Measurements from ENCODE around the gene SPEN.

Gene SPEN

DNA sequence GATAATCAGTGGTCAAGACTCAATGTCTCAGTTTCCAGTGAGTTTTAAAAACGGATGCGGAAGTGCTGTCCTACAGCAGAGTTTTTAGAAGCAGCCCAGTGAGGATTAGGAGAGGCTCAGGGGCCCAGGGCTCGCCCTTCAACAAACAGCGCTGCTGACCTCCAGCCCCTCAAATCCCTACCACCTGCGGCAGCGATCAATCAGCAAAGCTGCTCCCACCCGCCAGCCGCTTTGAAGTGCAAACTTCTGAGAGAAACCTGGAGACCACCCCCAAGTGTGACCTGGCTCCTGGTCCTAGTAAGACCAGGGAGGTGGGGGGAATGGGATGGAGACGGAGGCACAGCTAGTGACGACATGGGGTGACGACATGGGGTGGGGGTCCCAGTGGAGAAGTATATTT lies 114.0 kb downstream of the SPEN start:
- H2BK5ac ChIP-seq (ENCODE audit: low read depth, low read length, poor library complexity): no peak overlapping the region
- H3K79me2 ChIP-seq (ENCODE audit: control insufficient read depth, insufficient read depth, low read length, poor library complexity): no peaks in the 10 kb centered on the region
- no peak overlapping the region for H3K4ac ChIP-seq (ENCODE audit: low read depth, low read length)
- no peak overlapping the region for H3K14ac ChIP-seq (ENCODE audit: low read length)
- H3K4me1 ChIP-seq (ENCODE audit: control insufficient read depth in 1 of 2, insufficient read depth in 2 of 2, low read length in 2 of 2): no peaks in the 10 kb centered on the region
- H3K18ac ChIP-seq (ENCODE audit: low read length): no peak overlapping the region
- no peak overlapping the region for H2AK5ac ChIP-seq (ENCODE audit: low read length)
- no peak overlapping the region for H3K27ac ChIP-seq (ENCODE audit: low read depth, low read length)
- no peak overlapping the region for H4K12ac ChIP-seq (ENCODE audit: low read depth, low read length)
- no peaks in the 10 kb centered on the region for H3K79me1 ChIP-seq (ENCODE audit: low read length)
- peaks cover 4 to 7% of the 10 kb centered on the region in 2 experiments for H3K36me3 ChIP-seq (ENCODE audit: control insufficient read depth in 1 of 2, insufficient read depth in 2 of 2, low read length in 2 of 2)
- no peak overlapping the region for H3K4me2 ChIP-seq (ENCODE audit: low read length)
- no peak overlapping the region for H2BK12ac ChIP-seq (ENCODE audit: low read length)
- WGBS (ENCODE audit: extremely low coverage, insufficient coverage, insufficient read length): no CpG with 5 or more reads among the region's 11 CpGs
- H2BK120ac ChIP-seq (ENCODE audit: insufficient read depth, low read length, poor library complexity): no peak overlapping the region
- no peak overlapping the region for H4K91ac ChIP-seq (ENCODE audit: low read depth, low read length)
- H3K4me3 ChIP-seq (ENCODE audit: low read depth, low read length): no peak overlapping the region
- no peak overlapping the region for H4K8ac ChIP-seq (ENCODE audit: low read depth, low read length)
- no peak for DNase-seq
- no peaks in the 10 kb centered on the region for H3K27me3 ChIP-seq (ENCODE audit: insufficient read depth, low read length)
- H2AFZ ChIP-seq (ENCODE audit: insufficient read depth, low read length, poor library complexity): no peak overlapping the region
- no peak overlapping the region for H3K23ac ChIP-seq (ENCODE audit: low read length)
- H3K9me3 ChIP-seq (ENCODE audit: insufficient read depth, low read depth, low read length): no peaks in the 10 kb centered on the region
- H3K9ac ChIP-seq (ENCODE audit: low read length): no peak overlapping the region

DNA sequence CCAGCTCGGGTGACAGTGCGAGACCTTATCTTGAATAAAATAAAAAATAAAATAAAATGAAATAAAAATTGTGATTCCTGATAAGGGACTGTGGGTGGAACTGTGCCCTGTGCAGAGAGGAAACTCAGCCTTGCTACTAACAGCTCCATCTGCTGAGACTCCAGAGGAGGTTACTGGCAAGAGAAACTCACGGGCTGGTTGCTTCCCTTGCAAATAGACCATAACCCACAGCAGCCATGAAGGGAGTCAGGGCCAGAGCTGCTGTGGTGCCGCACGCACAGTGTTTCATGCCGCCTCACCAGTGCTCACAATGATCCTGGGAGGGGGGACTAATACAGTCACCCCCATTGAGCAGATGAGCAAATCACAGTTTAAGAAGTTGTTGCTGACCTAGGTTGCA lies 114.7 kb downstream of the SPEN start:
- H3K79me1 ChIP-seq (ENCODE audit: low read length): no peaks in the 10 kb centered on the region
- H3K4me1 ChIP-seq (ENCODE audit: control insufficient read depth in 1 of 2, insufficient read depth in 2 of 2, low read length in 2 of 2): no peaks in the 10 kb centered on the region
- H2BK120ac ChIP-seq (ENCODE audit: insufficient read depth, low read length, poor library complexity): no peak overlapping the region
- no peak overlapping the region for H2BK12ac ChIP-seq (ENCODE audit: low read length)
- no peak overlapping the region for H2AK5ac ChIP-seq (ENCODE audit: low read length)
- no peak overlapping the region for H2BK5ac ChIP-seq (ENCODE audit: low read depth, low read length, poor library complexity)
- no peaks in the 10 kb centered on the region for H3K9me3 ChIP-seq (ENCODE audit: insufficient read depth, low read depth, low read length)
- H3K14ac ChIP-seq (ENCODE audit: low read length): no peak overlapping the region
- H4K8ac ChIP-seq (ENCODE audit: low read depth, low read length): no peak overlapping the region
- no peak overlapping the region for H4K91ac ChIP-seq (ENCODE audit: low read depth, low read length)
- H4K12ac ChIP-seq (ENCODE audit: low read depth, low read length): no peak overlapping the region
- WGBS (ENCODE audit: extremely low coverage, insufficient coverage, insufficient read length): no CpG with 5 or more reads among the region's 6 CpGs
- no peak overlapping the region for H3K27ac ChIP-seq (ENCODE audit: low read depth, low read length)
- no peaks in the 10 kb centered on the region for H3K79me2 ChIP-seq (ENCODE audit: control insufficient read depth, insufficient read depth, low read length, poor library complexity)
- no peak overlapping the region for H3K23ac ChIP-seq (ENCODE audit: low read length)
- no peak for DNase-seq
- H3K36me3 ChIP-seq (ENCODE audit: control insufficient read depth in 1 of 2, insufficient read depth in 2 of 2, low read length in 2 of 2): peaks cover 4 to 9% of the 10 kb centered on the region in 2 experiments
- H3K4ac ChIP-seq (ENCODE audit: low read depth, low read length): no peak overlapping the region
- no peak overlapping the region for H3K4me2 ChIP-seq (ENCODE audit: low read length)
- no peak overlapping the region for H3K9ac ChIP-seq (ENCODE audit: low read length)
- no peak overlapping the region for H3K18ac ChIP-seq (ENCODE audit: low read length)
- H3K27me3 ChIP-seq (ENCODE audit: insufficient read depth, low read length): no peaks in the 10 kb centered on the region
- no peak overlapping the region for H3K4me3 ChIP-seq (ENCODE audit: low read depth, low read length)
- H2AFZ ChIP-seq (ENCODE audit: insufficient read depth, low read length, poor library complexity): no peak overlapping the region

DNA sequence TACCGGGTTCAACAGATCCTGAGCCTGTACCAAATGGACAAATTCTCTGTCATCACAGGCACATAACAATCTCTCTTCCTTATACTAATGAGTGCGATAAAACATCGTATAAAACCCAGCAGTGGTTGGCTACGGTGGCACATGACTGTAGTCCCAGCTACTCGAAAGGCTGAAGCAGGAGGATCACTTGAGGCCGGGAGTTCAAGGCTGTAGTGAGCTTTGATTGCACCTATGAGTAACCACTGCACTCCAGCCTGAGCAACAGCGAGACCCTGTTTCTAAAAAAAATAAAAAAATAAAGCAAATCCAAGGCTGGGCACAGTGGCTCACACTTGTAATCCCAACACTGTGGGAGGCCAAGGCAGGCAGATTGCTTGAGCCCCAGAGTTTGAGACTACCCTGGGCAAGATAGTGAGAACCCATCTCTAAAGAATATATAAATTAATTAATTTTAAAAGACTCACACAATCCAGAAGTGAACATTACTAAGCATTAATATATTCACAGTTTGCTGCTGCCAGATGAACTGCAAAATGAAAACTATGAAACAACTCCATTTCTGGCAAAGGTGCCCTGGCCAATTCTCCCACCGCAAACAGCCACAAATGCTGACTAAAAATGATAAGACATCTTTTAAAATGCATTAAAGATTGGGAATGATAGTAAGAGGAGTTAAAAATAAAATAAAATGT lies 115.3 kb downstream of the SPEN start:
- H3K79me1 ChIP-seq (ENCODE audit: low read length): no peaks in the 10 kb centered on the region
- no peak overlapping the region for H4K12ac ChIP-seq (ENCODE audit: low read depth, low read length)
- H2BK120ac ChIP-seq (ENCODE audit: insufficient read depth, low read length, poor library complexity): no peak overlapping the region
- H3K18ac ChIP-seq (ENCODE audit: low read length): no peak overlapping the region
- H3K4me2 ChIP-seq (ENCODE audit: low read length): no peak overlapping the region
- H3K9me3 ChIP-seq (ENCODE audit: insufficient read depth, low read depth, low read length): no peaks in the 10 kb centered on the region
- H3K79me2 ChIP-seq (ENCODE audit: control insufficient read depth, insufficient read depth, low read length, poor library complexity): no peaks in the 10 kb centered on the region
- H3K9ac ChIP-seq (ENCODE audit: low read length): no peak overlapping the region
- no peak overlapping the region for H4K8ac ChIP-seq (ENCODE audit: low read depth, low read length)
- no peaks in the 10 kb centered on the region for H3K4me1 ChIP-seq (ENCODE audit: control insufficient read depth in 1 of 2, insufficient read depth in 2 of 2, low read length in 2 of 2)
- no peak overlapping the region for H2BK12ac ChIP-seq (ENCODE audit: low read length)
- H2AFZ ChIP-seq (ENCODE audit: insufficient read depth, low read length, poor library complexity): no peak overlapping the region
- H3K14ac ChIP-seq (ENCODE audit: low read length): no peak overlapping the region
- no peak overlapping the region for H3K4ac ChIP-seq (ENCODE audit: low read depth, low read length)
- H3K23ac ChIP-seq (ENCODE audit: low read length): no peak overlapping the region
- WGBS (ENCODE audit: extremely low coverage, insufficient coverage, insufficient read length): no CpG with 5 or more reads among the region's 8 CpGs
- DNase-seq: no peak
- H3K27me3 ChIP-seq (ENCODE audit: insufficient read depth, low read length): no peaks in the 10 kb centered on the region
- H4K91ac ChIP-seq (ENCODE audit: low read depth, low read length): no peak overlapping the region
- H3K36me3 ChIP-seq (ENCODE audit: control insufficient read depth in 1 of 2, insufficient read depth in 2 of 2, low read length in 2 of 2): peaks cover 4 to 7% of the 10 kb centered on the region in 2 experiments
- no peak overlapping the region for H2BK5ac ChIP-seq (ENCODE audit: low read depth, low read length, poor library complexity)
- no peak overlapping the region for H3K27ac ChIP-seq (ENCODE audit: low read depth, low read length)
- no peak overlapping the region for H2AK5ac ChIP-seq (ENCODE audit: low read length)
- H3K4me3 ChIP-seq (ENCODE audit: low read depth, low read length): no peak overlapping the region

DNA sequence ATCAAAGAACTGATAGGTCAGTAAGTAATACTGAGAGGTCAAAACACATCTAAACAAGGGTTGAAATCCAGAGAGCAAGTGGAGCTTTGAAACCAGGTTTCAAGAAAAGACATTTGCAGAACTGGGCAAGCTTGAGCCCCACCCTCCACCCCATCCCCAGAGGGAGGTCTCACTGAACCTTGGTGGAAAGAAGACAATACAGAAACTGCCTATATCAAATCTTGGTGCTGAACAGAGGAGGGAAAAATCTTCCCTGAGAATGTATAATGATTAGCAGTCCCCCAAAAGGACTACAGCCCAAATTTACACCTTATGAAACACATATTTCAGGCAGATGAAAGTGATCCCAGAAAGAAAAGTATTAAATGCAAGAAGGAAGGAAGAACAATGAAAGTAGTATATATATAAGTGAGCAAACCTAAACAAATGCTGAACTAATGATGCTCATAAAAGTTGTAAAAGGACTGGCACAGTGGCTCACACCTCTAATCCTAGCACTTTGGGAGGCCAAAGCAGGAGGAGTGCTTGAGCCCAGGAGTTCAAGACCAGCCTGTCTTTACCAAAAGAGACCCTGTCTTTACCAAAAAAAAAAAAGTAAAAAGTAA lies 116.0 kb downstream of the SPEN start:
- no peaks in the 10 kb centered on the region for H3K9me3 ChIP-seq (ENCODE audit: insufficient read depth, low read depth, low read length)
- no peak overlapping the region for H3K18ac ChIP-seq (ENCODE audit: low read length)
- no peak for DNase-seq
- H3K27ac ChIP-seq (ENCODE audit: low read depth, low read length): no peak overlapping the region
- H2AK5ac ChIP-seq (ENCODE audit: low read length): no peak overlapping the region
- no peak overlapping the region for H2BK120ac ChIP-seq (ENCODE audit: insufficient read depth, low read length, poor library complexity)
- H3K23ac ChIP-seq (ENCODE audit: low read length): no peak overlapping the region
- H3K36me3 ChIP-seq (ENCODE audit: control insufficient read depth in 1 of 2, insufficient read depth in 2 of 2, low read length in 2 of 2): peaks cover 4 to 7% of the 10 kb centered on the region in 2 experiments
- no peak overlapping the region for H3K14ac ChIP-seq (ENCODE audit: low read length)
- no peak overlapping the region for H2AFZ ChIP-seq (ENCODE audit: insufficient read depth, low read length, poor library complexity)
- no peak overlapping the region for H3K9ac ChIP-seq (ENCODE audit: low read length)
- H3K4ac ChIP-seq (ENCODE audit: low read depth, low read length): no peak overlapping the region
- no peaks in the 10 kb centered on the region for H3K4me1 ChIP-seq (ENCODE audit: control insufficient read depth in 1 of 2, insufficient read depth in 2 of 2, low read length in 2 of 2)
- H3K27me3 ChIP-seq (ENCODE audit: insufficient read depth, low read length): no peaks in the 10 kb centered on the region
- no peak overlapping the region for H4K91ac ChIP-seq (ENCODE audit: low read depth, low read length)
- no peak overlapping the region for H3K4me2 ChIP-seq (ENCODE audit: low read length)
- no peaks in the 10 kb centered on the region for H3K79me2 ChIP-seq (ENCODE audit: control insufficient read depth, insufficient read depth, low read length, poor library complexity)
- H3K4me3 ChIP-seq (ENCODE audit: low read depth, low read length): no peak overlapping the region
- H2BK12ac ChIP-seq (ENCODE audit: low read length): no peak overlapping the region
- H4K8ac ChIP-seq (ENCODE audit: low read depth, low read length): no peak overlapping the region
- H3K79me1 ChIP-seq (ENCODE audit: low read length): no peaks in the 10 kb centered on the region
- H4K12ac ChIP-seq (ENCODE audit: low read depth, low read length): no peak overlapping the region
- no peak overlapping the region for H2BK5ac ChIP-seq (ENCODE audit: low read depth, low read length, poor library complexity)
